GM11168 (cell line): Measurements from ENCODE around the gene ASCC3.
"Not testable (repeated sequence)": the region's sequence is repeated elsewhere in the genome, so short reads cannot be mapped to it uniquely, and the experiment has no call there.

Experiments used
- in situ Hi-C: fragments of 300-500 bp; cut with MboI; formaldehyde crosslinking; loops from one replicate; pipeline ENCODE4 v1.12.0; 2022; ENCODE audit warnings: low sequenced_read_pairs; ENCODE audit not compliant: unreplicated experiment

ASCC3 gene

GRCh38 chr6:100891079-100891478, 9.9 kb upstream of the ASCC3 start:
- in situ Hi-C loops = no loop called here

GRCh38 chr6:100890646-100891045, 9.5 kb upstream of the ASCC3 start:
- in situ Hi-C loops = not testable (repeated sequence)

- in situ Hi-C loops = no loop called here
Observed at GRCh38 chr6:100889351-100889750, 8.2 kb upstream of the ASCC3 start.

- in situ Hi-C loops = no loop called here
Observed at GRCh38 chr6:100886076-100886475, 4.9 kb upstream of the ASCC3 start.

GRCh38 chr6:100883347-100883746, 2.2 kb upstream of the ASCC3 start:
- in situ Hi-C loops = no loop called here

- in situ Hi-C loops = no loop called here
Observed at GRCh38 chr6:100881707-100882040, 545 bp upstream of the ASCC3 start.

GRCh38 chr6:100880149-100880852, 828 bp downstream of the ASCC3 start:
- in situ Hi-C loops = no loop called here

- in situ Hi-C loops = no loop called here
Observed at GRCh38 chr6:100879317-100879716, 1.8 kb downstream of the ASCC3 start.

- in situ Hi-C loops = no loop called here
Observed at GRCh38 chr6:100877851-100878250, 3.3 kb downstream of the ASCC3 start.

- in situ Hi-C loops = no loop called here
Observed at GRCh38 chr6:100876251-100876650, 4.9 kb downstream of the ASCC3 start.

GRCh38 chr6:100865525-100865924, 15.6 kb downstream of the ASCC3 start:
- in situ Hi-C loops = no loop called here

GRCh38 chr6:100862063-100862462, 19.1 kb downstream of the ASCC3 start:
- in situ Hi-C loops = no loop called here

- in situ Hi-C loops = no loop called here
Observed at GRCh38 chr6:100856146-100856545, 25.0 kb downstream of the ASCC3 start.

- in situ Hi-C loops = no loop called here
Observed at GRCh38 chr6:100851819-100852218, 29.3 kb downstream of the ASCC3 start.

GRCh38 chr6:100850174-100850573, 31.0 kb downstream of the ASCC3 start:
- in situ Hi-C loops = no loop called here

GRCh38 chr6:100846276-100846675, 34.9 kb downstream of the ASCC3 start:
- in situ Hi-C loops = no loop called here

GRCh38 chr6:100845676-100846075, 35.5 kb downstream of the ASCC3 start:
- in situ Hi-C loops = no loop called here

- in situ Hi-C loops = no loop called here
Observed at GRCh38 chr6:100839419-100839818, 41.7 kb downstream of the ASCC3 start.

- in situ Hi-C loops = no loop called here
Observed at GRCh38 chr6:100838011-100838410, 43.1 kb downstream of the ASCC3 start.

- in situ Hi-C loops = no loop called here
Observed at GRCh38 chr6:100833972-100834574, 47.1 kb downstream of the ASCC3 start.

GRCh38 chr6:100829077-100829595, 52.0 kb downstream of the ASCC3 start:
- in situ Hi-C loops = not testable (repeated sequence)

- in situ Hi-C loops = no loop called here
Observed at GRCh38 chr6:100823041-100823440, 58.1 kb downstream of the ASCC3 start.
